Endothelial cell of umbilical vein (primary cell): ENCODE results near the gene FAM153A.
"Not testable (repeated sequence)": the region's sequence is repeated elsewhere in the genome, so short reads cannot be mapped to it uniquely, and the experiment has no call there.

ENCODE experiments used
- JUN ChIP-seq: IDR thresholded peaks from 2 replicates; pipeline ENCODE4 v1.6.1; 2011; ENCODE audit warnings: borderline replicate concordance, low read depth; ENCODE audit not compliant: insufficient read length, insufficient read depth
- TF ChIP-seq, protein P1 (sequence below), 2 donors: IDR thresholded peaks; 1 replicate in 1 of 2; 2 replicates in 1 of 2; pipeline ENCODE4 v1.5.1; 2011; ENCODE audit warnings: low read length in 2 of 2, mild to moderate bottlenecking in 2 of 2, moderate library complexity in 2 of 2, control low read depth in 1 of 2, inconsistent platforms in 1 of 2, low read depth in 1 of 2; ENCODE audit not compliant: insufficient read depth in 1 of 2; ENCODE audit errors: extremely low read depth in 1 of 2

DNA sequence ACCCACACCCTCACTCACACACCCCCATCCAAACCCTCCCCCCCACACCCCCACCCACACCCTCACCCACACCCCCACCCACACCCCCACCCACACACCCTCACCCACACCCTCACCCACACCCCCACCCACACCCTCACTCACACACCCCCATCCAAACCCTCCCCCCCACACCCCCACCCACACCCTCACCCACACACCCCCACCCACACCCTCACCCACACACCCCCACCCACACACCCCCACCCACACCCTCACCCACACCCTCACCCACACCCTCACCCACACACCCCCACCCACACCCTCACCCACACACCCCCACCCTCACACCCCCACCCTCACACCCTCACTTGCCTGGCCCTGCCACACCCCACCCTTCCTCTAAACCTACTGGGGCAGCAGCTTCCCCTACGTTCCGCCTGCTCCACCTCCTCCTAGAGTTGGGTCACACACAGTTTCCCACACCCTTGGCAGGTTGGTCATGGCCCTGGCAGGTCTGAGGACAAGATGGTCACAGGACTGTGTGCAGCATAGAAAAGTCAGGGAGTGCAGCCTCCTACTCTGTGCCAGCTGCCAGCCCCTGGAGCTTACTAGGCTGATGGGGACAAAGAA lies 30.2 kb upstream of the FAM153A start:
- TF ChIP-seq, protein P1, sequence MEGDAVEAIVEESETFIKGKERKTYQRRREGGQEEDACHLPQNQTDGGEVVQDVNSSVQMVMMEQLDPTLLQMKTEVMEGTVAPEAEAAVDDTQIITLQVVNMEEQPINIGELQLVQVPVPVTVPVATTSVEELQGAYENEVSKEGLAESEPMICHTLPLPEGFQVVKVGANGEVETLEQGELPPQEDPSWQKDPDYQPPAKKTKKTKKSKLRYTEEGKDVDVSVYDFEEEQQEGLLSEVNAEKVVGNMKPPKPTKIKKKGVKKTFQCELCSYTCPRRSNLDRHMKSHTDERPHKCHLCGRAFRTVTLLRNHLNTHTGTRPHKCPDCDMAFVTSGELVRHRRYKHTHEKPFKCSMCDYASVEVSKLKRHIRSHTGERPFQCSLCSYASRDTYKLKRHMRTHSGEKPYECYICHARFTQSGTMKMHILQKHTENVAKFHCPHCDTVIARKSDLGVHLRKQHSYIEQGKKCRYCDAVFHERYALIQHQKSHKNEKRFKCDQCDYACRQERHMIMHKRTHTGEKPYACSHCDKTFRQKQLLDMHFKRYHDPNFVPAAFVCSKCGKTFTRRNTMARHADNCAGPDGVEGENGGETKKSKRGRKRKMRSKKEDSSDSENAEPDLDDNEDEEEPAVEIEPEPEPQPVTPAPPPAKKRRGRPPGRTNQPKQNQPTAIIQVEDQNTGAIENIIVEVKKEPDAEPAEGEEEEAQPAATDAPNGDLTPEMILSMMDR (IDR thresholded peaks at IDR 0.05; ENCODE audit: extremely low read depth in 1 of 2, insufficient read depth in 1 of 2, low read depth in 1 of 2, low read length in 2 of 2), result not testable (repeated sequence)
- TF ChIP-seq JUN, result not testable (repeated sequence)
